Measurements from ENCODE around the gene ADAMTS17.

ADAMTS17 gene

GRCh38 chr15:100029868-100030479, 311.8 kb downstream of the ADAMTS17 start:
- DNase-seq (ENCODE audit: low read depth): no peak
- H3K4me3 ChIP-seq (ENCODE audit: control insufficient read depth, low read depth, low read length): no peak overlapping the region
- no peak for TF ChIP-seq CTCF (conservative IDR thresholded peaks at IDR 0.05; ENCODE audit: control insufficient read depth, insufficient read depth, low read depth, low read length)

DNA sequence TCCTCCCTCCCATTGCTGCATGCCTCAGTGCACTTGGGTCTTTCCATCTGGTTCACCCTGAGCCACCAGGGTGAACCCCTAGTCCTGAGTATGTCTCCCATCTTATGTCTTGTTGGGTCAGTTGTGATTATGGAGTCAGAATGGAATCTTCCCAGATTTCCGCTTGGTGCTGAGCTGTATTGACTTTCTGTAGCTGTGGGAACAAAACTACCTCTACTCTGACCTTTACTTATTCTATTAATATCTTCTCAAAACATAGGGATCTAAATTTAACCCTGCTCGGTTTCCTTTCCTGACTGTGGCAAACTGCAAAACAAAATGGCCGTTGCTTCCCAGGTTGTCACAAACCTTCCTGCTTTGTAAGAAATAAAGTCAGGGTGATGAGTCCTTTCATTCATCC, 312.7 kb downstream of the ADAMTS17 start:
- no peak overlapping the region for H3K4me3 ChIP-seq (ENCODE audit: control insufficient read depth, low read depth, low read length)
- no peak for DNase-seq (ENCODE audit: low read depth)

GRCh38 chr15:100026041-100026440, 315.7 kb downstream of the ADAMTS17 start:
- TF ChIP-seq CTCF (conservative IDR thresholded peaks at IDR 0.05; ENCODE audit: control insufficient read depth, insufficient read depth, low read depth, low read length): no peak
- H3K4me3 ChIP-seq (ENCODE audit: control insufficient read depth, low read depth, low read length): no peak overlapping the region
- no peak for DNase-seq (ENCODE audit: low read depth)

More for the DNA sequence above, 312.7 kb downstream of the ADAMTS17 start:
- TF ChIP-seq CTCF (conservative IDR thresholded peaks at IDR 0.05; ENCODE audit: control insufficient read depth, insufficient read depth, low read depth, low read length): no peak

DNA sequence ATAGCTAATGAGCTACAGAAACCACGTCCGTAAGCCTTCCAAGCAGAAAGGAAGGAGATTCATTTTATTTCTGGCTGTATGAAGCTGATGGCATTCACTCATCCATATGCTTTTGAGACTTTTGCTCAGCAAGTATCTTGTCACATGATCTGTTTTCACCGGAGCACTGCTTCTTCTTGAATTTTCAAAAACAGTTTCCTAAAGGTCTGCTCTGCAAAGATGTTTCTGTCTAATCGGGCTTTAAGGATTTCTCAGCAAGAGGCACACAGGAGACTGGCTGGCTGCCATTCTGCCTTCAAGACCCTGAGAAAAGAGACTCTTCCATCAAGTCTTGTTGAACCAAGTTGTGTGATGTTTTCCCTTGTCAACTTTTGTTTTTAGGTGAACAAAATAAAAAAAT, 319.0 kb downstream of the ADAMTS17 start:
- no peak for TF ChIP-seq CTCF (conservative IDR thresholded peaks at IDR 0.05; ENCODE audit: control insufficient read depth, insufficient read depth, low read depth, low read length)
- H3K4me3 ChIP-seq (ENCODE audit: control insufficient read depth, low read depth, low read length): no peak overlapping the region
- DNase-seq (ENCODE audit: low read depth): no peak

DNA sequence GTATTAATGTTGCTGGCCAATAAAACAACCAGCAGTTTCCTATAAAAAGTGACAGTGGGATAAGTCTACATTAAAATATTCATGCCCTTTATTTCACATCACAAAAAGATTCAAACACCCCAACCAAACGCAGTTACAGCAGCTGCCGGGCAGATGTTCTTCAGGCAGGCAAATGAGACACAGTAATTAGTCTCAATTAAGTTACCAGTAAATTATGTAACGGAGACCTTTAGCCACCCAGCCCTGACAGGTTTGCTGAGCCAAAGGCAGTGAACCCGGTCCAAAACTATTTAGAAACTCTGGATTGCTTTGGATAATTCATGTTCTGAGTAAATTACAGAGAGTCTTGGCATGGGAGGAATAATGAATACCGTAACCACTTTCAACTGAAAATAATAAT, 319.4 kb downstream of the ADAMTS17 start:
- no peak overlapping the region for H3K4me3 ChIP-seq (ENCODE audit: control insufficient read depth, low read depth, low read length)
- no peak for DNase-seq (ENCODE audit: low read depth)
- TF ChIP-seq CTCF (conservative IDR thresholded peaks at IDR 0.05; ENCODE audit: control insufficient read depth, insufficient read depth, low read depth, low read length): no peak

DNA sequence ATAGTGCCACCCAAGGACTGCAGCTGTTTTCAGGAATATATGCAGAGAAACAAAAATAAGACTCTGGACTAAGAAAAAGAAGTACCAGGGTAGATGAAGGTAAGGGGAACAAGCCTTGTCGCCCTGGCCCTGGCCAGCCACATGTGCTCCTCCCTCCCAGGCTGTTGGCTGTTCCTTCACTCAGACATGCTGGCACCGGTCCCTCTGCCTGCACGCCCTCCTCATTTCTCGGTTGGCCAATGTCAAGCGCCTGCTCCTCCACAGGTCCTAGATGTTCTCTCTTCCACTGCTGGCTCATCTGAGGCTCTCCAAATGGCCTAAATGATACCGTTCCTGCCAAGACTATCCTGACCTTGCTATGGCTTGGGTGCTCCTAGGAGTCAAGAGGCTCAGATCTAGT, 320.1 kb downstream of the ADAMTS17 start:
- no peak overlapping the region for H3K4me3 ChIP-seq (ENCODE audit: control insufficient read depth, low read depth, low read length)
- no peak for TF ChIP-seq CTCF (conservative IDR thresholded peaks at IDR 0.05; ENCODE audit: control insufficient read depth, insufficient read depth, low read depth, low read length)
- no peak for DNase-seq (ENCODE audit: low read depth)

- no peak overlapping the region for H3K4me3 ChIP-seq (ENCODE audit: control insufficient read depth, low read depth, low read length)
- no peak for TF ChIP-seq CTCF (conservative IDR thresholded peaks at IDR 0.05; ENCODE audit: control insufficient read depth, insufficient read depth, low read depth, low read length)
- no peak for DNase-seq (ENCODE audit: low read depth)
Observed at GRCh38 chr15:100020614-100021013, 321.2 kb downstream of the ADAMTS17 start.

All from fibroblast of mammary gland (primary cell).